Stimulated activated CD8-positive, alpha-beta memory T cell treated with anti-CD3 and anti-CD28 coated beads, Interleukin-7, amount 100 ng/mL, for 1 hour (primary cell): ENCODE measurements around the gene ZSCAN10.
"Not testable (repeated sequence)": the region's sequence is repeated elsewhere in the genome, so short reads cannot be mapped to it uniquely, and the experiment has no call there.

ENCODE experiments used
- DNase-seq, 2 donors: peaks; one replicate each; pipeline ENCODE4 v3.0.0-alpha.2; 2020; ENCODE audit warnings: low read depth in 2 of 2

The ZSCAN10 gene

DNA sequence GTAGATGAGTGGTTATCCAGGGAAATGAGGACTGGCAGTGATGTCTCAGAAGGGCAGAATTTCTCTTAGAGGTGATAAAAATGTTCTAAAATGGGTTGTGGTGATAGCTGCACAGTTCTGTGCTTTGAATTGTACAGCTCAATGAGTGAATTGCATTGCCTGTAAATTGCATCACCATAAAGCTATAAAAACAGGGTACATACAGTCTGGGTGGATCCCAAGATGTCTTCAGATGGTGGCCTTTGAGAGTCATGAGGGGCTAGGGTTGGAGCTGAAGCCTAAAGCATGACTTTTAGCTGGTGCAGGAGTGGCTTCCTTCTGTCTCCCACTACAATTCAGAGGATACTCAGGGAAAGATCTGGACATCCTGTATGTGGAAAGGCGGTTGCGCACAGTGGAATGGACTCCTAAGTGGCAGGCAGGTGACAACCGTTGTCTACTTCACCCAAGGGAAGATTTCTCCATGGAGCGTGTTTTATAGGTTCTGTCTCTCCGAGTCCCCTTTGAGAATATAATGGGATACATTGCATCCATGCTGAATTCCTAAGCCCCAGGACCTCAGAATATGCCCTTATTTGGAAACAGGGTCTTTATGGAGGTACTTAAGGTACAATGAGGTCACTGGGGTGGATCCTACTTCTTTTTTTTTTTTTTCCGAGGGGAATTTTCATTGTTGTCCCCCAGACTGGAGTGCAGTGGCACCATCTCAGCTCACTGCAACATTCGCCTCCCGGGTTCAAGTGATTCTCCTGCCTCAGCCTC lies 35.3 kb downstream of the ZSCAN10 start:
- DNase-seq = no peak

- no peak for DNase-seq
Observed at GRCh38 chr16:3062553-3062952, 36.5 kb downstream of the ZSCAN10 start.

DNA sequence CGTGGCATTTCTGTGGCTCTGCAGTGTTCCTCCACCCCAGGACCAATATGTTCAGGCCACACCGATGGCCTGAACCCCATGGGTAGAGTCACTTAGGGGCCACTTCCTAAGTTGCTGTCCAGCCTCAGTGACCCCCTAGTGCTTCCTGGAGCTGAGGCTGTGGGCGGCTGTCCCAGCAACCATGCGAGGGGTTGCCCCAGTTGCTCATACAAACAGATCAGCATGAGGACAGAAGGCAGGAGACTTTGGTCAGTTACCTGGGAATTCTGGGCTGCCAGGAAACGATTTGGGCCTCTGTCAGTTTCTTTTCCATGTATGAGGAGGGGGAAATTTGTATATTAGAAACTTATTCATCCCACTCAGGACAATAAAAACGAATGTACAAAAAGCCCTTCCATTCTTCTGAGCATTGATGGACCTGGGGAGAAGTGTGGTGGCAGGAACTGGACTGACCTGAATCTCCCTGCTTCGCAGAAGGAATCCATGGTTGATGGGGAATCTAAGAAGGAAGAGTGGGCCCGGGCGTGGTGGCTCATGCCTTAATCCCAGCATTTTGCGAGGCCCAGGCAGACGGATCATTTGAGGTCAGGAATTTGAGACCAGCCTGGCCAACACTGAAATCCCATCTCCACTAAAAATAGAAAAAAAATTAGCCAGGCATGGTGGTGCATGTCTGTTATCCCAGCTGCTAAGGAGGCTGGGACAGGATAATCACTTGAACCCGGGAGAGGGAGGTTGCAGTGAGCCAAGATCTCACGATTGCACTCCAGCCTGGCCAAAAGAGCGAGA lies 38.6 kb downstream of the ZSCAN10 start:
- DNase-seq = no peak

GRCh38 chr16:3059723-3060242 lies 39.3 kb downstream of the ZSCAN10 start:
- DNase-seq = no peak

GRCh38 chr16:3059041-3059722 lies 39.9 kb downstream of the ZSCAN10 start:
- DNase-seq = peak; percentile 77 to 83

- DNase-seq = peak in 1 of 2 donors; percentile 14
Observed at GRCh38 chr16:3058139-3059030, 40.7 kb downstream of the ZSCAN10 start.

- DNase-seq = no peak
Observed at GRCh38 chr16:3057181-3058138, 41.6 kb downstream of the ZSCAN10 start.

DNA sequence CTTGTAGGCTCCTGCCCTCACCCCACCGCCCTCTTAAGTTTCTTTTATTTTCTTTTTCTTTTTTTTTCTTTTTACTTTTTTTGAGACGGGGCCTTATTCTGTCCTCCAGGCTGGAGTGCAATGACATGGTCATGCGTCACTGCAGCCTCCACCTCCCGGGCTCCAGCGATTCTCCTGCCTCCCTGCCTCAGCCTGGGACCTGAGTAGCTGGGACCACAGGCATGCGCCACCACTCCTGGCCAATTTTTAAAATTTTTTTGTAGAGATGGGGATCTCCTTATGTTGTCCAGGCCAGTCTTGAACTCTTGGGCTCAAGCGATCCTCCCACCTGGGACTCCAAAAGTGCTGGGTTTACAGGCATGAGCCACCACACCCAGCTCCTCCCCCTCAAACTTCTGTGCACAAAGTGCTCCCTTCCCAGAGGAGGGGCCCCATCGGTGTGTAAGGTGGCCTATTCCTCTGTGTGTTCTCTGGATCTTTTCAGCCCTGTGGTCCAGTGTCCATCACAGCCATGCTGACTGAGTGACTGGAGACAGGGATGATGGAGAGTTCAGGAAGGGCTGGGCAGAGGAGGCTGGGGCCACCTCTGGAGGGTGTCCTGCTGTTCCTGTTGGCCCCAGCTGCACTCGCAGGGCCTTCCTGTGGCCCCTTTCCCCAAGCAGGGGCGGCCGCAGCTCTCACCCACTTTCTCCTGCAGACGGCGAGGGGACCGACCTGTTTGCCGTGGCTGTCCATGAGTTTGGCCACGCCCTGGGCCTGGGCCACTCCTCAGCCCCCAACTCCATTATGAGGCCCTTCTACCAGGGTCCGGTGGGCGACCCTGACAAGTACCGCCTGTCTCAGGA lies 42.5 kb downstream of the ZSCAN10 start:
- DNase-seq = no peak

DNA sequence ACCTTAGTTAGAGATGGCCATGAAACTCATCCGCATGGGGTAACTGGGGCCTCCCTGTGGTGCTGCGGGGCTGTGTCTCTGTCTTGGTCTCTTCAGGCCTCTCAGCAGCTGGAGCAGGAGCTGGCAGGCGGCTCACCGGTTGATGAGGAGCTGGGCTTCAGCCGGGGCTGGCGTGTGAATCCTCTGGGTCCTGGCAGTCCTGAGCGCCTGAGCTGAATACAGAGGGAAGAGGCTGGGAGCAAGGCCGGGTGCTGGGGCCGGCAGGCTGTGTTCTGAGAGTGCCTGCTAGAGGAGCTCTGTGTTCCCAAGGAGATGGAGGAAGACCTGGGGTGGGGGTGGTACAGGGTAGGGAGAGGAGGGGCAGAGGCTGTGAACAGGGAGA lies 43.4 kb downstream of the ZSCAN10 start:
- DNase-seq = not testable (repeated sequence)

GRCh38 chr16:3054965-3055733 lies 43.9 kb downstream of the ZSCAN10 start:
- DNase-seq = no peak

DNA sequence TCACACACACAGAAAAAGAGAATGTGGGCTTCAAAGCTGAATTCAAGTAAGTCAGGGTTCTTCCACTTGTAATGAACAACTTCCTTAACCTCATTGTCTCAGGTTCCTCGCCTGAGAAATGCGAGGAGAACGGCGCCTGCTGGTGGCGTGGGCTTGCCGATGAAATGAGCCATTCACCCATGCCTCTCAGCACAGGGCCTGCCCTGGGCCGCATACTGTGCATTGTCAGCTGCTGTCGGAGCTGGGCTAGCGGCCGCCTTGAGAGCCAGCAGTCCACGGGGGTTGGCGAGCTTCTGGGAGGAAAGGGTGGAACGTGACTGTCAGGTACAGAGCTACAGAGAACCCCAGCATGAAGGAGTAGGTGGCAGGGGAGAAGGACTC lies 45.8 kb downstream of the ZSCAN10 start:
- not testable (repeated sequence) for DNase-seq

GRCh38 chr16:3052571-3053329 lies 46.3 kb downstream of the ZSCAN10 start:
- not testable (repeated sequence) for DNase-seq

DNA sequence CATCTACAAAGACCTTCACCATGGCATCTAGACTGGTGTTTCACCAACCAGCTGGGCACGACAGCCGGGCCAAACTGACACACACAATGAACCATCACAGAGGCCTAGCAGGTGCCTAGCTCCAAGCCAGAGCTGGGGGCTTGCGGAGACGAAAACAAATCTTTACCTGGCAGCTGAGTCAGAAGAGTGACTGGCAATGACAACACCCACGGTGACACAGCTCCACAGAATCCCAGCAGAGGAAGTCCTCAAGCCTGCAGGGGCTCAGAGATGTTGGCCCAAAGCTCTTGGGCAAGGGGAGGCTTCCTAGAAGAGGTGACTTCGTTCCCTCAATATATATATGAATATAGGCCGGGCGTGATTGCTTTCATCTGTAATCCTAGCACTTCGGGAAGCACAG lies 47.6 kb downstream of the ZSCAN10 start:
- DNase-seq = no peak

DNA sequence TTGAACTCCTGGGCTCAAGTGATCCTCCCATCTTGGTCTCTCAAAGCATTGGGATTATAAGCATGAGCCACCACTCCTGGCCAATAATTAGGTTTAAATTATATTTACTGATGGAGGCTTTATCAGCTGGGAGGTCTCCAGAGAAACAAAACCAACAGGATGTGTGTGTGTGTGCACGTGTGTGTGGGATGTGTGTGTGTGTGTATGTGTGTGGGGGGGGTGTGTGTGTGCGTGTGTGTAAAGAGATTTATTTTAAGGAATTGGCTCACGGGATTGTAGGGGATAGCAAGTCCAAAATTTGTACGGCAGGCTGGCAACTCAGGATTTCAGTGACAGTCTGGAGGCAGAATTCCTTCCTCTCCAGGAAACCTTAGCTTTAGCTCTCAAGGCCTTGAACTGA lies 48.1 kb downstream of the ZSCAN10 start:
- DNase-seq = no peak

- no peak for DNase-seq
Observed at GRCh38 chr16:3050487-3050886, 48.6 kb downstream of the ZSCAN10 start.

GRCh38 chr16:3049921-3050481 lies 49.1 kb downstream of the ZSCAN10 start:
- DNase-seq = no peak

DNA sequence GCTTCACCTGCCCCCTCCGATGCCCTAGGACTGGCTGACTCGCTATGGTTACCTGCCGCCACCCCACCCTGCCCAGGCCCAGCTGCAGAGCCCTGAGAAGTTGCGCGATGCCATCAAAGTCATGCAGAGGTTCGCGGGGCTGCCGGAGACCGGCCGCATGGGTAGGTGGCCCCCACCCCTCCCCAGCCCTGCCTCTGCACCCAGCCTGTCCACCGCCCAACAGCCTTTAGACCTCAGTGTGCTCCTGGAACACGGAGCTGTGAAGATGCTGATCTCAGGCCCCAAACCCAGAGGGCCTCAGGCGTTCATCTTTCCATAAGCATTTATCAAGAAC lies 51.7 kb downstream of the ZSCAN10 start:
- DNase-seq = no peak
